ENCODE measurements around the gene CNKSR3.

CNKSR3 gene

DNA sequence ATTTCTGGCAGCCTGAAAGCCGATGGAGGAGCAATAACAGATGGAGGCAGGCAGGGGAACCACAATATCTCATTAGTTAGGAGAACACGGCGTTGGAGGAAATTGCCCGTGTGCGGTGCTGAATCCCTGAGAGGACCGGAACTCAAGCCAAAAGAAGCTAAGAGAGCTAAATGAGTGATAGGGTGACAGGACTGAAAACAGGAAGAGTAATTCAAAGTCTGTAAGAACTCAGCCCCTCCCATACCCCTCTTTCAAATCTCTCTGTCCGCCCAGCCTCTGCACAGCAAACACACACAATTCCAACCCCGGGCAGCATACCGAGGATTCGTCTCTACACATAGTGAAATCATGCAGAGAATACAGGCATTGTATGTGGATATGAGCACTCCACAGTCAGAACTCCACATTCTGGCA is 151.3 kb downstream of the CNKSR3 start:
- H3K4me3 ChIP-seq (ENCODE audit: low read depth, low read length): no peak overlapping the region
- TF ChIP-seq, protein P1, sequence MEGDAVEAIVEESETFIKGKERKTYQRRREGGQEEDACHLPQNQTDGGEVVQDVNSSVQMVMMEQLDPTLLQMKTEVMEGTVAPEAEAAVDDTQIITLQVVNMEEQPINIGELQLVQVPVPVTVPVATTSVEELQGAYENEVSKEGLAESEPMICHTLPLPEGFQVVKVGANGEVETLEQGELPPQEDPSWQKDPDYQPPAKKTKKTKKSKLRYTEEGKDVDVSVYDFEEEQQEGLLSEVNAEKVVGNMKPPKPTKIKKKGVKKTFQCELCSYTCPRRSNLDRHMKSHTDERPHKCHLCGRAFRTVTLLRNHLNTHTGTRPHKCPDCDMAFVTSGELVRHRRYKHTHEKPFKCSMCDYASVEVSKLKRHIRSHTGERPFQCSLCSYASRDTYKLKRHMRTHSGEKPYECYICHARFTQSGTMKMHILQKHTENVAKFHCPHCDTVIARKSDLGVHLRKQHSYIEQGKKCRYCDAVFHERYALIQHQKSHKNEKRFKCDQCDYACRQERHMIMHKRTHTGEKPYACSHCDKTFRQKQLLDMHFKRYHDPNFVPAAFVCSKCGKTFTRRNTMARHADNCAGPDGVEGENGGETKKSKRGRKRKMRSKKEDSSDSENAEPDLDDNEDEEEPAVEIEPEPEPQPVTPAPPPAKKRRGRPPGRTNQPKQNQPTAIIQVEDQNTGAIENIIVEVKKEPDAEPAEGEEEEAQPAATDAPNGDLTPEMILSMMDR (IDR thresholded peaks at IDR 0.05; ENCODE audit: control insufficient read depth, extremely low read depth, insufficient read depth): no peak
- DNase-seq (ENCODE audit: low read depth): no peak

DNA sequence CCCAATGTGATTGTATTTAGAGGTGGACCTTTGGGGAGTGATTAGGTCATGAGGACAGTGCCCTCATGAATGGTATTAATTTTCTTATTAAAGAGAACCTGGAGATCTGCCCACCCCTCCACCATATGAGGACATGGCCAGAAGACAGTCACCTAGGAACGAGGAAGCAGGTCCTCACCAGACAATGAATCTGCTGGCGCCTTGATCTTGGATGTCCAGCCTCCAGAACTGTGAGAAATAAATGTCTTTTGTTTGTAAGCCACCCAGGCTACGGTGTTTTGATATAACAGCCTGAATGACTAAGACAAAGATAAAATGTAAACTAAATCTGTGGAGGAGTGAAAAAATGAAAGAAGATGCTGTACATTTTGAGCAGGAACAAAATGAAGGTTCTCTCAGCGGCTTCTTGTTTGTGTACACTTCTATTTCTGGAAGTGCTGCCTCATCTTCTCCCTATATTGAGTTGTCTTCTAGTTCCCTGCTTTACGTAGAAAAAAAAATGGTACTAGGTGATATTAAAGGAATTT is 152.4 kb downstream of the CNKSR3 start:
- DNase-seq (ENCODE audit: low read depth): no peak
- TF ChIP-seq, protein P1 (IDR thresholded peaks at IDR 0.05; ENCODE audit: control insufficient read depth, extremely low read depth, insufficient read depth): no peak
- H3K4me3 ChIP-seq (ENCODE audit: low read depth, low read length): no peak overlapping the region

GRCh38 chr6:154356690-154357089 is 153.8 kb downstream of the CNKSR3 start, which contains the start of gene IPCEF1:
TSS of gene IPCEF1 (minus strand) at chr6:154356803. CDS start at chr6:154265947, 90,856 bp downstream.
- no peak within 1 kb of the TSS for H3K4me3 ChIP-seq (ENCODE audit: low read depth, low read length)
- TF ChIP-seq, protein P1 (IDR thresholded peaks at IDR 0.05; ENCODE audit: control insufficient read depth, extremely low read depth, insufficient read depth): no peak
- DNase-seq (ENCODE audit: low read depth): no peak

GRCh38 chr6:154356113-154356512 is 154.4 kb downstream of the CNKSR3 start:
- H3K4me3 ChIP-seq (ENCODE audit: low read depth, low read length): no peak overlapping the region
- TF ChIP-seq, protein P1 (IDR thresholded peaks at IDR 0.05; ENCODE audit: control insufficient read depth, extremely low read depth, insufficient read depth): no peak
- DNase-seq (ENCODE audit: low read depth): no peak

DNA sequence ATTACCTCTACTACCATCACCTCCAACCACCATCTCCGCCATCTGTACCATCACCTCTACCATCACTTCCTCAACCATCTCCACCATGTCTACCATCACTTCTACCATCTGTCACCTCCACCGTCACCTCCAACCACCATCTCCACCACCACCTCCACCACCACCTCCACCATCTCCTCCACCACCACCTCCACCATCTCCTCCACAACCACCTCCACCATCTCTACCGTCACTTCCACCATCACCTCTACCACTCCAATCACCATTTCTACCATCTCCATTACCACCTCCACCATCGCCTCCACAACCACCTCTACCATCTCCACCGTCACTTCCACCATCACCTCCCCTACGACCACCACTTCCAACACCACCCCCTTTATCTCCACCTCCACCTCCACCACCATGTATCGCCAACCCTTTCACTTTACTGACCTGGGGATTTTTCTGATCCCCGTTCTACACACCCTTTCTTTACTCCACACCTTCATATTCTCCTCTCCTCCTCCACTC is 156.2 kb downstream of the CNKSR3 start:
- no peak for DNase-seq (ENCODE audit: low read depth)
- no peak overlapping the region for H3K4me3 ChIP-seq (ENCODE audit: low read depth, low read length)
- TF ChIP-seq, protein P1 (IDR thresholded peaks at IDR 0.05; ENCODE audit: control insufficient read depth, extremely low read depth, insufficient read depth): no peak

DNA sequence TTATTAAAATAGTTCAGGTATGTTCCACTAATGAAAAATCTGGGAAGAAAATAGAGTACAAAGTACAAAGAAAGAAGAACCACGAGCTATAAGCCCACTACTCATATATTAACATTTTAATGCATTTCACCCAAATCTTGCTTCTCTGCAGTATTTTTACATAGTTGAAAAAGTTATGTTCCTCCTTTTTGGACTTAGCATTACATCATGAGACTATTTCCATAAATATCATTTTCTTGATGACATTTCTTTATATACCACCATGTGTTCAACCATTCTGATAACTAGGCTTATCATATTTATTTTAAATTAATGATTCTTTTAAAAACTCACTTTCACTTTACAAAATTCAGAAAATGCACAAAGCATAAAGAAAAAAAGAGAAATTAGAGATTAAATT is 156.9 kb downstream of the CNKSR3 start:
- DNase-seq (ENCODE audit: low read depth): no peak
- TF ChIP-seq, protein P1 (IDR thresholded peaks at IDR 0.05; ENCODE audit: control insufficient read depth, extremely low read depth, insufficient read depth): no peak
- no peak overlapping the region for H3K4me3 ChIP-seq (ENCODE audit: low read depth, low read length)

All from LNCaP clone FGC (cell line).